Transverse colon (tissue), 4 donors: ENCODE measurements around the gene KCNF1. TPM values are rescaled to one million over a fixed set of nuclear protein-coding genes. Genes with fewer than 3 reads are reported as not detected.

Source experiments
- DNase-seq: peaks from one replicate; pipeline ENCODE4 v3.0.0-alpha.2; 2019
- H3K27ac ChIP-seq, 4 donors: fragments of 200-600 bp; sonication (generic); 2 replicates each; pipeline ENCODE4 v1.5.1; 2016 to 2018; ENCODE audit warnings: inconsistent platforms in 4 of 4
- H3K27me3 ChIP-seq: fragments of 200-600 bp; sonication (generic); 2 replicates; pipeline ENCODE4 v1.5.1; 2017; ENCODE audit warnings: inconsistent platforms
- H3K36me3 ChIP-seq, 4 donors: fragments of 200-600 bp; sonication (generic); 2 replicates each; pipeline ENCODE4 v1.5.1; 2017 to 2019; ENCODE audit warnings: inconsistent platforms in 4 of 4
- H3K4me1 ChIP-seq, 4 donors: fragments of 200-600 bp; sonication (generic); 2 replicates each; pipeline ENCODE4 v1.5.1; 2017 to 2020; ENCODE audit warnings: inconsistent platforms in 4 of 4
- H3K4me3 ChIP-seq, 4 donors: fragments of 200-600 bp; sonication (generic); 1 replicate in 1 of 4; 2 replicates in 3 of 4; pipeline versions ENCODE4 v1.5.1 to v1.6.1; 2017 to 2019; ENCODE audit warnings: inconsistent platforms in 4 of 4
- H3K9me3 ChIP-seq, 2 donors: fragments of 200-600 bp; sonication (generic); 2 replicates each; pipeline ENCODE4 v1.5.1; 2017 to 2019; ENCODE audit warnings: inconsistent platforms in 2 of 2
- EP300 ChIP-seq: sonication (generic); formaldehyde crosslinking; IDR thresholded peaks from one replicate; pipeline ENCODE4 v1.6.1; 2017; ENCODE audit warnings: antibody characterized with exemption, low read depth
- POLR2A ChIP-seq: fragments of 450-650 bp; IDR thresholded peaks from one replicate; pipeline ENCODE4 v1.6.1; 2016; ENCODE audit warnings: antibody characterized with exemption, mild to moderate bottlenecking, moderate library complexity
- POLR2AphosphoS5 ChIP-seq, 3 donors: sonication (generic); formaldehyde crosslinking; IDR thresholded peaks; one replicate each; pipeline ENCODE4 v1.6.1; 2016; ENCODE audit warnings: antibody characterized with exemption in 3 of 3
- WGBS, 2 donors: methylation state at CpG; one replicate each; pipeline ENCODE4 v1.1.5; 2018; ENCODE audit warnings: low coverage in 1 of 2; 5-methylcytosine and 5-hydroxymethylcytosine counted together
- in situ Hi-C, 4 donors: fragments of 200-750 bp; cut with MboI; loops; one replicate each; pipeline versions ENCODE4 v1.15.0 to v1.15.1; 2017; ENCODE audit warnings: low sequenced_read_pairs in 3 of 4, low pct_ligation_motif_present in 1 of 4, low pct_unique_long_range_greater_than_20kb in 1 of 4
- intact Hi-C: fragments of 100-400 bp; cut with DNase I; formaldehyde crosslinking; loops from one replicate; pipeline ENCODE4 v1.15.1; 2023; ENCODE audit warnings: low total_unique reads
- total RNA-seq, 4 donors: library from RNA; depleted of rRNA; stranded (reverse); fragments of >200 nt; gene quantifications; one replicate each; pipeline ENCODE4 v1.1.0, GENCODE V29; 2016
- TF ChIP-seq, protein P1 (sequence below), 5 experiments: fragments of 200-600 bp in 3 of 5; fragments of 450-650 bp in 2 of 5; sonication (generic) in 3 of 5; IDR thresholded peaks; 1 replicate in 2 of 5; 2 replicates in 3 of 5; pipeline ENCODE4 v1.5.1; 2016 to 2017; ENCODE audit warnings: antibody characterized with exemption in 5 of 5, inconsistent platforms in 3 of 5, mild to moderate bottlenecking in 2 of 5, moderate library complexity in 1 of 5

The KCNF1 gene
- total RNA-seq, 4 donors from 2014 or later, result 0.27 TPM; not detected in 3

DNA sequence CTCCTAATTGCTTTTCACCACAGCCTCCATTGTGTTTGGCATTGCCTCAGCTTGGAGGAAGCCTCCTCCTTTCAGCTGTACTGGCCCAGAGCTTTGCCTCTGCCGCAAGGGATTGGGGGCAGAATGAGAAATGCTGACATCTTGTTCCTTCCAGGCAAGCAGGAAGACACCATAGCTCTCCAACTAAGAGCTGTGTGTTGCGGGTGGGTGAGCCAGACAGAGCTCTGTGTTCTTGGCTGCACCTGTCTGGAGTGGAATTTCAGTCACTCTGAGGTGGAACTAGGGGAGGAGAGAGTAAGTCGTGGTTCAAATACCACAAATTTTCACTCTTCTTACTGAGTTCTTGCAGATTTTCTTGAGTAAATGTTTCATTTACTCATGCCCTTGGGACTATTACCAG, 36.6 kb upstream of the KCNF1 start:
- Histone ChIP-seq H3K27me3 (no peaks in the 10 kb centered on the region), H3K4me3 (no peak overlapping the region), H3K4me1 (peaks cover 0 to 15% (median 11%) of the 10 kb centered on the region in 4 donors), H3K36me3 (no peaks in the 10 kb centered on the region), H3K9me3 (peaks cover 0 to 5% of the 10 kb centered on the region in 2 donors), H3K27ac (no peak overlapping the region)
- TF ChIP-seq POLR2AphosphoS5 (IDR thresholded peaks at IDR 0.05), result no peak
- TF ChIP-seq EP300, result no peak
- TF ChIP-seq, protein P1, sequence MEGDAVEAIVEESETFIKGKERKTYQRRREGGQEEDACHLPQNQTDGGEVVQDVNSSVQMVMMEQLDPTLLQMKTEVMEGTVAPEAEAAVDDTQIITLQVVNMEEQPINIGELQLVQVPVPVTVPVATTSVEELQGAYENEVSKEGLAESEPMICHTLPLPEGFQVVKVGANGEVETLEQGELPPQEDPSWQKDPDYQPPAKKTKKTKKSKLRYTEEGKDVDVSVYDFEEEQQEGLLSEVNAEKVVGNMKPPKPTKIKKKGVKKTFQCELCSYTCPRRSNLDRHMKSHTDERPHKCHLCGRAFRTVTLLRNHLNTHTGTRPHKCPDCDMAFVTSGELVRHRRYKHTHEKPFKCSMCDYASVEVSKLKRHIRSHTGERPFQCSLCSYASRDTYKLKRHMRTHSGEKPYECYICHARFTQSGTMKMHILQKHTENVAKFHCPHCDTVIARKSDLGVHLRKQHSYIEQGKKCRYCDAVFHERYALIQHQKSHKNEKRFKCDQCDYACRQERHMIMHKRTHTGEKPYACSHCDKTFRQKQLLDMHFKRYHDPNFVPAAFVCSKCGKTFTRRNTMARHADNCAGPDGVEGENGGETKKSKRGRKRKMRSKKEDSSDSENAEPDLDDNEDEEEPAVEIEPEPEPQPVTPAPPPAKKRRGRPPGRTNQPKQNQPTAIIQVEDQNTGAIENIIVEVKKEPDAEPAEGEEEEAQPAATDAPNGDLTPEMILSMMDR (IDR thresholded peaks at IDR 0.05), result no peak
- no peak for TF ChIP-seq POLR2A
- intact Hi-C loops (no loop called here), in situ Hi-C loops (no loop called here)
- WGBS, 2 donors, result 81 to 83% methylated on average over 1 to 3 of the region's 3 CpGs
- DNase-seq, result no peak

GRCh38 chr2:10876394-10876793, 35.3 kb upstream of the KCNF1 start:
- no peak overlapping the region for H3K4me3 ChIP-seq
- H3K27ac ChIP-seq, result peak overlapping the region; percentile 71 to 80 (median 77)
- H3K4me1 ChIP-seq, result peaks cover 0 to 15% (median 11%) of the 10 kb centered on the region in 4 donors
- no peaks in the 10 kb centered on the region for H3K27me3 ChIP-seq
- TF ChIP-seq POLR2AphosphoS5 (IDR thresholded peaks at IDR 0.05), result peak in 1 of 3 donors; percentile 9
- TF ChIP-seq, protein P1 (IDR thresholded peaks at IDR 0.05), result no peak
- H3K36me3 ChIP-seq, result no peaks in the 10 kb centered on the region
- WGBS, 2 donors, result 18 to 40% methylated on average over 3 of the region's 3 CpGs
- in situ Hi-C loops (no loop called here), intact Hi-C loops (no loop called here)
- H3K9me3 ChIP-seq, result peaks cover 0 to 5% of the 10 kb centered on the region in 2 donors
- DNase-seq, result no peak

DNA sequence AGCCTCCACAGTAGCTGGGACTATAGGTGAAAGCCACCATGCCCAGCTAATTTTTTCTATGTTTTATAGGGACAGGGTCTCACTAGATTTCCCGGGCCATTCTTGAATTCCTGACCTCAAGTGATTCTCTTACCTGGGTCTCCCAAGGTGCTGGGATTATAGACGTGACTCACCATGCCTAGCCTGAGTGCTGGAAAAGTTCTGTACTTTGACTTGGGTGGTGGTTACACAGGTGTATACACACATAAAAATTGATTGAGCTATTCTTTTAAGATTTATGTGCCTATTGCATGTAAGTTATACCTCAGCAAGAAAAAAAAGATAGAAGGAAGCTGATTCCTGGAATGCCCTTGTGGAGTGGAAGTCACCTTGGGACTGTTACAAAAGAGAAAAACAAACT, 34.8 kb upstream of the KCNF1 start:
- TF ChIP-seq EP300 (no peak), POLR2AphosphoS5 (IDR thresholded peaks at IDR 0.05) (peak in 2 of 3 donors; percentile 54 to 58)
- Histone ChIP-seq H3K27me3 (no peaks in the 10 kb centered on the region), H3K9me3 (peaks cover 0 to 5% of the 10 kb centered on the region in 2 donors), H3K27ac (peak overlapping the region; percentile 71 to 80 (median 77)), H3K4me1 (peaks cover 0 to 15% (median 11%) of the 10 kb centered on the region in 4 donors), H3K36me3 (no peaks in the 10 kb centered on the region), H3K4me3 (no peak overlapping the region)
- in situ Hi-C loops (no loop called here), intact Hi-C loops (no loop called here)
- peak; percentile 59 for DNase-seq
- WGBS, 2 donors, result 31 to 60% methylated on average over 1 to 2 of the region's 2 CpGs

DNA sequence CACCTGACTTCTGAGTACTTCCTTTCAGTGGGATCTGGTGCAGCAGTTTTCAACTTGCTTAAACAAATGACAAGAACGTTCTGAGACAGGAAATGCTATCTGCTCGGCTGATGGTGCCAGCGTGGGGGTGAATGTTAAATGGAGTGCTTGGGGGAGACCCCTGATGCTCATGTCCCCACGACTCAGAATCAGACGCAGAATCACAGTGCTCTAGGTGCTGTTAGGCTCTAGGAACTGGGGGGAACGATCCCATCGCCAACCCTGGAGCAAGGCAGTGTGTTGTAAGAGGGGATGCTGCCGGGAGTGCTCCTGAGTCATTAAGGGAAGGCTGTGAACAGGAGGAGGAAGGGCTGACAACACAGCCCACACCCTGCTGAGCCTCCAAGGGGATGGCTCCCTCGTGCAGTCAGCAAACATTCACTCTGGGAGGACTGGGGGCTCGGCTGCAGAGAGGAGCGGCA, 34.1 kb upstream of the KCNF1 start:
- Histone ChIP-seq H3K27ac (peak overlapping the region; percentile 71 to 80 (median 77)), H3K4me3 (no peak overlapping the region), H3K9me3 (no peaks in the 10 kb centered on the region), H3K4me1 (peaks cover 0 to 15% (median 11%) of the 10 kb centered on the region in 4 donors), H3K36me3 (no peaks in the 10 kb centered on the region), H3K27me3 (no peaks in the 10 kb centered on the region)
- intact Hi-C loops (no loop called here), in situ Hi-C loops (no loop called here)
- 10 to 51% methylated on average over 2 to 11 of the region's 11 CpGs for WGBS, 2 donors
- TF ChIP-seq POLR2AphosphoS5 (IDR thresholded peaks at IDR 0.05) (no peak), POLR2A (no peak), EP300 (no peak)
- TF ChIP-seq, protein P1 (IDR thresholded peaks at IDR 0.05), result no peak
- DNase-seq, result no peak
